ENCODE measurements around the gene UPF2.

- no peak for TF ChIP-seq EZH2 (optimal IDR thresholded peaks at IDR 0.05; ENCODE audit: low read depth, low read length)
- TF ChIP-seq, protein P1, sequence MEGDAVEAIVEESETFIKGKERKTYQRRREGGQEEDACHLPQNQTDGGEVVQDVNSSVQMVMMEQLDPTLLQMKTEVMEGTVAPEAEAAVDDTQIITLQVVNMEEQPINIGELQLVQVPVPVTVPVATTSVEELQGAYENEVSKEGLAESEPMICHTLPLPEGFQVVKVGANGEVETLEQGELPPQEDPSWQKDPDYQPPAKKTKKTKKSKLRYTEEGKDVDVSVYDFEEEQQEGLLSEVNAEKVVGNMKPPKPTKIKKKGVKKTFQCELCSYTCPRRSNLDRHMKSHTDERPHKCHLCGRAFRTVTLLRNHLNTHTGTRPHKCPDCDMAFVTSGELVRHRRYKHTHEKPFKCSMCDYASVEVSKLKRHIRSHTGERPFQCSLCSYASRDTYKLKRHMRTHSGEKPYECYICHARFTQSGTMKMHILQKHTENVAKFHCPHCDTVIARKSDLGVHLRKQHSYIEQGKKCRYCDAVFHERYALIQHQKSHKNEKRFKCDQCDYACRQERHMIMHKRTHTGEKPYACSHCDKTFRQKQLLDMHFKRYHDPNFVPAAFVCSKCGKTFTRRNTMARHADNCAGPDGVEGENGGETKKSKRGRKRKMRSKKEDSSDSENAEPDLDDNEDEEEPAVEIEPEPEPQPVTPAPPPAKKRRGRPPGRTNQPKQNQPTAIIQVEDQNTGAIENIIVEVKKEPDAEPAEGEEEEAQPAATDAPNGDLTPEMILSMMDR (IDR thresholded peaks at IDR 0.05; ENCODE audit: low read length) = no peak
- no peak for TF ChIP-seq EZH2phosphoT487 (IDR thresholded peaks at IDR 0.05; ENCODE audit: low read length)
Observed at GRCh38 chr10:11908536-11908935, 134.1 kb downstream of the UPF2 start.
